HCT116 (cell line): ENCODE results near the gene MYBPC3. TPM values are rescaled to one million over a fixed set of nuclear protein-coding genes. Genes with fewer than 3 reads are reported as not detected.

Source experiments
- ATAC-seq: fragments of 200-7000 bp; cut with Tn5 transposase; 2 replicates; pipeline ENCODE4 v1.9.1; 2020; ENCODE audit warnings: mild to moderate bottlenecking, moderate library complexity
- BruUV-seq: library from RNA; stranded (reverse); fragments of 400-500 nt; replicated peaks from 2 replicates; lab custom pipeline; 2021; lab: Mats Ljungman, UMichigan
- CTCF ChIA-PET: fragments of 300-600 bp; sonication (Branson Sonifier 250); formaldehyde crosslinking; loops from one replicate; lab custom pipeline; 2021; ENCODE audit warnings: antibody characterized with exemption; lab: Charles Lee
- POLR2A ChIA-PET: fragments of 300-600, 350-600 bp; sonication (Branson Sonifier 250); formaldehyde crosslinking; loops from one replicate; lab custom pipeline; 2021; ENCODE audit warnings: antibody characterized with exemption; lab: Charles Lee
- RAD21 ChIA-PET, 2 experiments: fragments of 300-600 bp; sonication (Branson Sonifier 250); formaldehyde crosslinking; loops; one replicate each; lab custom pipeline; 2023; ENCODE audit warnings: low total read pairs in 2 of 2; ENCODE audit not compliant: uncharacterized antibody in 2 of 2, unreplicated experiment in 2 of 2, low non-redundant PET in 1 of 2; lab: Charles Lee
- DNase-seq: peaks from one replicate; pipeline ENCODE4 v3.0.0-alpha.2; 2010; ENCODE audit warnings: low read depth, low spot score
- H2AFZ ChIP-seq: fragments of 200-600 bp; shearing (Covaris generic), sonication (generic); 2 replicates; pipeline ENCODE4 v1.6.1; 2017; ENCODE audit warnings: low read depth, mixed run types, mixed read lengths, antibody characterized with exemption, low read length; ENCODE audit not compliant: poor library complexity, severe bottlenecking
- H3K27ac ChIP-seq: 2 replicates; pipeline ENCODE4 v1.5.1; 2012; ENCODE audit warnings: low read depth, low read length
- H3K27me3 ChIP-seq: fragments of 200-600 bp; sonication (generic); 2 replicates; pipeline ENCODE4 v1.6.1; 2016; ENCODE audit warnings: mixed run types, low read length, mixed read lengths; ENCODE audit not compliant: insufficient read depth
- H3K36me3 ChIP-seq, 2 experiments: fragments of 200-500 bp in 1 of 2; fragments of 200-600 bp in 1 of 2; sonication (Bioruptor generic) in 1 of 2; sonication (generic) in 1 of 2; 2 replicates each; pipeline versions ENCODE4 v1.5.1 to v1.6.1; 2014 to 2016; ENCODE audit warnings: low read length in 2 of 2, inconsistent platforms in 1 of 2, mixed read lengths in 1 of 2, mixed run types in 1 of 2; ENCODE audit not compliant: insufficient read depth in 2 of 2, control insufficient read depth in 1 of 2
- H3K4me1 ChIP-seq, 2 experiments: fragments of 200-600 bp in 1 of 2; sonication (generic) in 1 of 2; 2 replicates each; pipeline versions ENCODE4 v1.5.1 to v1.6.1; 2012 to 2017; ENCODE audit warnings: low read length in 2 of 2, inconsistent platforms in 1 of 2, mild to moderate bottlenecking in 1 of 2, mixed read lengths in 1 of 2, mixed run types in 1 of 2, moderate library complexity in 1 of 2; ENCODE audit not compliant: insufficient read depth in 2 of 2, control insufficient read depth in 1 of 2
- H3K4me2 ChIP-seq: fragments of 200-600 bp; sonication (generic); 2 replicates; pipeline ENCODE4 v1.6.1; 2017; ENCODE audit warnings: mixed run types, low read length, mixed read lengths
- H3K4me3 ChIP-seq, 2 experiments: fragments of 200-600 bp in 1 of 2; sonication (generic) in 1 of 2; replicated peaks in 1 of 2; 2 replicates each; pipeline ENCODE4 v1.5.1; 2011 to 2016; ENCODE audit warnings: low read length in 2 of 2, control low read depth in 1 of 2, low read depth in 1 of 2, mild to moderate bottlenecking in 1 of 2, mixed read lengths in 1 of 2, mixed run types in 1 of 2
- H3K79me2 ChIP-seq: fragments of 200-600 bp; sonication (generic); 2 replicates; pipeline ENCODE4 v1.6.1; 2017; ENCODE audit warnings: mild to moderate bottlenecking, mixed run types, low read length, moderate library complexity, mixed read lengths; ENCODE audit not compliant: insufficient read depth
- H3K9ac ChIP-seq: fragments of 200-600 bp; sonication (generic); 2 replicates; pipeline ENCODE4 v1.6.1; 2016; ENCODE audit warnings: low read length, mixed read lengths
- H3K9me2 ChIP-seq: fragments of 200-600 bp; sonication (generic), shearing (Covaris generic); 2 replicates; pipeline ENCODE4 v1.6.1; 2017; ENCODE audit warnings: mixed run types, mild to moderate bottlenecking, moderate library complexity; ENCODE audit not compliant: insufficient read depth
- H3K9me3 ChIP-seq, 2 experiments: fragments of 200-500 bp in 1 of 2; fragments of 200-600 bp in 1 of 2; sonication (Bioruptor generic) in 1 of 2; sonication (generic) in 1 of 2; 2 replicates each; pipeline ENCODE4 v1.6.1; 2014 to 2017; ENCODE audit warnings: low read length in 2 of 2, mixed read lengths in 2 of 2, inconsistent platforms in 1 of 2, low read depth in 1 of 2, mild to moderate bottlenecking in 1 of 2, mixed run types in 1 of 2, moderate library complexity in 1 of 2; ENCODE audit not compliant: control insufficient read depth in 1 of 2, insufficient read depth in 1 of 2
- H4K20me1 ChIP-seq: fragments of 200-600 bp; sonication (generic), shearing (Covaris generic); 2 replicates; pipeline ENCODE4 v1.6.1; 2017; ENCODE audit warnings: mixed run types, mild to moderate bottlenecking, moderate library complexity; ENCODE audit not compliant: insufficient read depth
- CBX3 ChIP-seq: IDR thresholded peaks from 2 replicates; pipeline ENCODE4 v1.6.1; 2012; ENCODE audit warnings: low read depth
- CEBPB ChIP-seq: IDR thresholded peaks from 2 replicates; pipeline ENCODE4 v1.6.1; 2012; ENCODE audit warnings: low read depth
- EGR1 ChIP-seq: IDR thresholded peaks from 2 replicates; pipeline ENCODE4 v1.6.1; 2012; ENCODE audit warnings: low read depth
- ELF1 ChIP-seq: IDR thresholded peaks from 2 replicates; pipeline ENCODE4 v1.6.1; 2012; ENCODE audit warnings: low read depth, borderline replicate concordance
- EZH2phosphoT487 ChIP-seq: fragments of 200-600 bp; IDR thresholded peaks from 2 replicates; pipeline ENCODE4 v1.6.1; 2018; ENCODE audit warnings: antibody characterized with exemption, borderline replicate concordance
- FOSL1 ChIP-seq: IDR thresholded peaks from 2 replicates; pipeline ENCODE4 v1.6.1; 2012; ENCODE audit warnings: low read depth
- JUND ChIP-seq: IDR thresholded peaks from 2 replicates; pipeline ENCODE4 v1.6.1; 2012
- MAX ChIP-seq: IDR thresholded peaks from 2 replicates; pipeline ENCODE4 v1.6.1; 2012
- POLR2A ChIP-seq: IDR thresholded peaks from 2 replicates; pipeline ENCODE4 v1.7.0; 2011; ENCODE audit warnings: borderline replicate concordance; ENCODE audit not compliant: insufficient read depth, insufficient read length; ENCODE audit errors: extremely low read depth
- RAD21 ChIP-seq: IDR thresholded peaks from 2 replicates; pipeline ENCODE4 v1.6.1; 2012; ENCODE audit warnings: low read depth, mild to moderate bottlenecking
- SP1 ChIP-seq: IDR thresholded peaks from 2 replicates; pipeline ENCODE4 v1.6.1; 2012; ENCODE audit warnings: low read depth
- SRF ChIP-seq: IDR thresholded peaks from 2 replicates; pipeline ENCODE4 v1.6.1; 2012; ENCODE audit warnings: low read depth
- TCF7L2 ChIP-seq: IDR thresholded peaks from 2 replicates; pipeline ENCODE4 v1.7.0; 2011; ENCODE audit warnings: borderline replicate concordance, inconsistent platforms; ENCODE audit not compliant: insufficient read depth, insufficient read length; ENCODE audit errors: extremely low read depth
- YY1 ChIP-seq: IDR thresholded peaks from 2 replicates; pipeline ENCODE4 v1.6.1; 2011; ENCODE audit warnings: low read length, low read depth, moderate library complexity, mild to moderate bottlenecking; ENCODE audit not compliant: insufficient replicate concordance; ENCODE audit errors: extremely low read depth
- intact Hi-C: fragments of 100-400 bp; cut with micrococcal nuclease; formaldehyde crosslinking; loops from 2 replicates; pipeline ENCODE4 v1.10.0; 2022
- total RNA-seq: library from RNA; stranded (reverse); gene quantifications from one replicate; pipeline ENCODE4 v1.2.1, GENCODE V29; 2021; ENCODE audit not compliant: unreplicated experiment
- TF ChIP-seq, protein P1 (sequence below): IDR thresholded peaks from 2 replicates; pipeline ENCODE4 v1.6.1; 2012
- TF ChIP-seq, protein P2 (sequence below), 3 experiments: fragments of 200-600 bp in 1 of 3; sonication (generic) in 1 of 3; IDR thresholded peaks in 2 of 3; conservative IDR thresholded peaks in 1 of 3; 2 replicates each; pipeline ENCODE4 v1.5.1; 2012 to 2017; ENCODE audit warnings: low read depth in 2 of 3, low read length in 2 of 3, antibody characterized with exemption in 1 of 3, borderline replicate concordance in 1 of 3, control low read depth in 1 of 3, mild to moderate bottlenecking in 1 of 3, mixed read lengths in 1 of 3, mixed run types in 1 of 3, moderate library complexity in 1 of 3; ENCODE audit not compliant: insufficient read depth in 1 of 3

MYBPC3 gene
- total RNA-seq, 1 experiment from 2014 or later, result 0.25 TPM

DNA sequence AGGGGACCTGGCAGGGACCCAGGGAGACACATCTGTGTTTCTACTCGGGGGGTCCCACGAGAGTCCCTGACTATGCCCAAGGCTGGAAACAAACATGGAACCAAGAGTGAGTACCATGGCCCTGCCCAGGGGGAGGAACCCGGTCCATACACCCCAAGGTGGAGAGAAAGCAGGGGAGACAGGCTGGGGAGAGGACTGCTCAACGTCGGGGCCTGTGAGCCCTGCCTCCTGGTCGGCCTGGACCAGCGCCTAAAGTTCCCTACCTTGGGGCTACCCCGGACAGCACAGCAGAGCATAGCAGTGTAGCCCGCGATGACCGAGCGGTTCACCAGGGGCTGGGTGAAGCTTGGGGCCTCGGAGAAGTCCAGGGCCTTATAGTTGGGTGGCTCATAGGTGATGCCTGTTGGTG lies 20.2 kb downstream of the MYBPC3 start:
- Histone ChIP-seq H3K79me2 (no peaks in the 10 kb centered on the region), H3K27ac (no peak overlapping the region), H3K4me3 (no peak overlapping the region), H3K9me2 (no peaks in the 10 kb centered on the region), H2AFZ (no peak overlapping the region), H4K20me1 (no peaks in the 10 kb centered on the region), H3K9ac (no peak overlapping the region), H3K36me3 (no peaks in the 10 kb centered on the region; a peak in 1 of 4 replicates), H3K4me2 (no peak overlapping the region), H3K27me3 (no peaks in the 10 kb centered on the region), H3K4me1 (peaks cover 6 to 9% of the 10 kb centered on the region in 2 experiments; a peak in 3 of 4 replicates), H3K9me3 (no peaks in the 10 kb centered on the region)
- BruUV-seq, result no TSS peak
- POLR2A ChIA-PET, result no interaction called here
- CTCF ChIA-PET, result no interaction called here
- DNase-seq, result no peak
- intact Hi-C loops, result no loop called here
- TF ChIP-seq YY1, result no peak
- TF ChIP-seq RAD21, result no peak
- TF ChIP-seq CBX3, result no peak
- TF ChIP-seq, protein P1, sequence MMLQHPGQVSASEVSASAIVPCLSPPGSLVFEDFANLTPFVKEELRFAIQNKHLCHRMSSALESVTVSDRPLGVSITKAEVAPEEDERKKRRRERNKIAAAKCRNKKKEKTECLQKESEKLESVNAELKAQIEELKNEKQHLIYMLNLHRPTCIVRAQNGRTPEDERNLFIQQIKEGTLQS, result no peak
- no peak for TF ChIP-seq SP1
- TF ChIP-seq FOSL1, result no peak
- TF ChIP-seq MAX, result no peak
- RAD21 ChIA-PET, result no interaction called here
- no peak for ATAC-seq

DNA sequence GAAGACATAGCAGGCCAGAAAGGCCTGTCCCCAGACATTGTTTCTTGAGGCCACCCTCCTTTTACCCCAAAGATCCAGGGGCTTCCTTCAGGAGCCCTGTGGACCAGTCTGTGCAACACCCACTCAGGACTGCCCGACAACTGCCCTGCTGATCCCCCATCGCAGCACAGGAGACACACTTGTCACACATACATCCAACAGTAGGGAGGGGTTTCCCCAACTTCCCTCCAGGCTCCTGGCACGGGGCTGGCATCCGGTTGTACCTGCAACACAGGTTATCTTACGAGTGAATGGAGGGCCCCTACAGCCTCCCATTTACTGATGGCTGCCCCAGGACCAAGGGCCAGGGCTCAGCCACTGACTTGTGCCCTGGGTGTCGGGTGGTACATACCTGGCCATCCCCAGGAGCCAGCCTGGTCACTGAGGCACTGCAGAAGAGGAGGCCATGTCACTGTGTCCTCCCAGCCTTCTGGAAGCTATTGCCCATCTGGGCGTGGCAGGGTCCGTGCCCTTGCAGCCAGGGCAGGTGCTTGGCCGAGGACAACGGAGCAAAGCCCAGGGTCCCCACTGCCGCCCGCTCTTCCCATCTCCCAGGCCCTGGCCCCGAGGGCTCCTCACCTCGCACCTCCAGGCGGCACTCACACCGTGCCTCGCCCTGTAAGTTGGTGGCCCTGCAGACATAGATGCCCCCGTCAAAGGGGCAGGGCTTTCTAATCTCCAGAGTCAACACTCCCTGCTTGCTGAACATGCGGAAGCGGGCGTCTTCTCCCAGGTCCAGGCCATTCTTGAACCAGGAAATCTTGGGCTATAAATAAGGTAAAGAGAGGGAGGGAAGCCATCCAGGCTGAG lies 20.8 kb downstream of the MYBPC3 start:
- ChIA-PET CTCF (no interaction called here), RAD21 (no interaction called here), POLR2A (no interaction called here)
- H2AFZ ChIP-seq, result no peak overlapping the region
- no peaks in the 10 kb centered on the region for H3K9me2 ChIP-seq
- no peak for DNase-seq
- H3K4me2 ChIP-seq, result no peak overlapping the region
- H3K27ac ChIP-seq, result no peak overlapping the region
- no peaks in the 10 kb centered on the region for H3K9me3 ChIP-seq
- ATAC-seq, result no peak
- H3K4me1 ChIP-seq, result peaks cover 0 to 3% of the 10 kb centered on the region in 2 experiments; a peak in 1 of 4 replicates
- no peaks in the 10 kb centered on the region for H3K79me2 ChIP-seq
- no peak overlapping the region for H3K9ac ChIP-seq
- TF ChIP-seq RAD21, result no peak
- no peak for TF ChIP-seq FOSL1
- TF ChIP-seq SRF, result no peak
- no peak for TF ChIP-seq SP1
- no peak for TF ChIP-seq CEBPB
- no peak for TF ChIP-seq POLR2A
- TF ChIP-seq EGR1, result no peak
- TF ChIP-seq TCF7L2, result no peak
- TF ChIP-seq EZH2phosphoT487, result no peak
- TF ChIP-seq, protein P2, sequence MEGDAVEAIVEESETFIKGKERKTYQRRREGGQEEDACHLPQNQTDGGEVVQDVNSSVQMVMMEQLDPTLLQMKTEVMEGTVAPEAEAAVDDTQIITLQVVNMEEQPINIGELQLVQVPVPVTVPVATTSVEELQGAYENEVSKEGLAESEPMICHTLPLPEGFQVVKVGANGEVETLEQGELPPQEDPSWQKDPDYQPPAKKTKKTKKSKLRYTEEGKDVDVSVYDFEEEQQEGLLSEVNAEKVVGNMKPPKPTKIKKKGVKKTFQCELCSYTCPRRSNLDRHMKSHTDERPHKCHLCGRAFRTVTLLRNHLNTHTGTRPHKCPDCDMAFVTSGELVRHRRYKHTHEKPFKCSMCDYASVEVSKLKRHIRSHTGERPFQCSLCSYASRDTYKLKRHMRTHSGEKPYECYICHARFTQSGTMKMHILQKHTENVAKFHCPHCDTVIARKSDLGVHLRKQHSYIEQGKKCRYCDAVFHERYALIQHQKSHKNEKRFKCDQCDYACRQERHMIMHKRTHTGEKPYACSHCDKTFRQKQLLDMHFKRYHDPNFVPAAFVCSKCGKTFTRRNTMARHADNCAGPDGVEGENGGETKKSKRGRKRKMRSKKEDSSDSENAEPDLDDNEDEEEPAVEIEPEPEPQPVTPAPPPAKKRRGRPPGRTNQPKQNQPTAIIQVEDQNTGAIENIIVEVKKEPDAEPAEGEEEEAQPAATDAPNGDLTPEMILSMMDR (IDR thresholded peaks at IDR 0.05 in 2 of 3, conservative IDR thresholded peaks at IDR 0.05 in 1 of 3; ENCODE audit: borderline replicate concordance in 1 of 3, insufficient read depth in 1 of 3, low read depth in 2 of 3, low read length in 2 of 3), result no peak
- TF ChIP-seq, protein P1, result no peak
- no peak for TF ChIP-seq ELF1
- TF ChIP-seq CBX3, result no peak
- TF ChIP-seq JUND, result no peak
- TF ChIP-seq, all 23 proteins: peak for 0
- no peaks in the 10 kb centered on the region for H3K27me3 ChIP-seq
- H4K20me1 ChIP-seq, result no peaks in the 10 kb centered on the region
- no peak overlapping the region for H3K4me3 ChIP-seq
- no TSS peak for BruUV-seq
- H3K36me3 ChIP-seq, result peaks cover 0 to 3% of the 10 kb centered on the region in 2 experiments; a peak in 1 of 4 replicates
- intact Hi-C loops, result no loop called here
